K562 (cell line): Measurements from ENCODE around the gene ARSI. TPM values are rescaled to one million over a fixed set of nuclear protein-coding genes. Genes with fewer than 3 reads are reported as not detected.

Experiments
- ATAC-seq: fragments of 200-7000 bp; cut with Tn5 transposase; 3 replicates; pipeline ENCODE4 v1.9.1; 2020; ENCODE audit warnings: moderate library complexity
- BruUV-seq: library from RNA; stranded (reverse); fragments of 400-500 nt; replicated peaks from 2 replicates; lab custom pipeline; 2021; lab: Mats Ljungman, UMichigan
- CTCF ChIA-PET: fragments of 300-600 bp; formaldehyde crosslinking; extraction: SDS; loops from one replicate; lab custom pipeline; 2021; ENCODE audit warnings: low intra/inter-chr PET ratio; lab: Yijun Ruan, JAX
- POLR2A ChIA-PET: fragments of 300-600, 350-650 bp; sonication (Branson Sonifier 250); formaldehyde crosslinking; extraction: SDS; loops from one replicate; lab custom pipeline; 2021; ENCODE audit warnings: antibody characterized with exemption, inconsistent platforms; lab: Yijun Ruan, JAX
- DNase-seq, 4 experiments: peaks; one replicate each; pipeline versions ENCODE4 v3.0.0 to v3.0.0-alpha.2; 2011 to 2018; ENCODE audit warnings: low spot score in 3 of 4, mixed read lengths in 3 of 4; ENCODE audit errors: extremely low read depth in 1 of 4
- FAIRE-seq: peaks from 2 replicates; lab custom pipeline; 2011; peaks lifted over from hg19 to GRCh38; lab: Jason Lieb, UNC
- H2AFZ ChIP-seq: 2 replicates; pipeline ENCODE4 v1.6.0; 2011; ENCODE audit warnings: low read depth, low read length, control low read depth, inconsistent platforms
- H3K27ac ChIP-seq: fragments of 200-600 bp; 3 replicates; pipeline ENCODE4 v1.8.0; 2011; ENCODE audit warnings: low read depth, mild to moderate bottlenecking, control low read depth, inconsistent platforms, low read length, moderate library complexity, mixed read lengths; ENCODE audit errors: extremely low read depth
- H3K27me3 ChIP-seq, 2 experiments: fragments of 300-600 bp in 1 of 2; 2 replicates in 1 of 2; 3 replicates in 1 of 2; pipeline versions ENCODE4 v1.6.0 to v1.8.0; 2011; ENCODE audit warnings: inconsistent platforms in 2 of 2, low read length in 2 of 2, mild to moderate bottlenecking in 1 of 2, mixed read lengths in 1 of 2, moderate library complexity in 1 of 2; ENCODE audit not compliant: control insufficient read depth in 2 of 2, insufficient read depth in 2 of 2
- H3K36me3 ChIP-seq: fragments of 300-600 bp; 3 replicates; pipeline ENCODE4 v1.8.0; 2011; ENCODE audit warnings: mild to moderate bottlenecking, low read length, inconsistent platforms; ENCODE audit not compliant: control insufficient read depth, insufficient read depth
- H3K4me1 ChIP-seq, 2 experiments: fragments of 200-600 bp in 1 of 2; replicated peaks in 1 of 2; 2 replicates in 1 of 2; 3 replicates in 1 of 2; pipeline versions ENCODE4 v1.5.1 to v1.8.0; 2011; ENCODE audit warnings: inconsistent platforms in 2 of 2, low read length in 2 of 2, mild to moderate bottlenecking in 1 of 2, mixed read lengths in 1 of 2, moderate library complexity in 1 of 2; ENCODE audit not compliant: control insufficient read depth in 2 of 2, insufficient read depth in 2 of 2
- H3K4me2 ChIP-seq: 2 replicates; pipeline ENCODE4 v1.6.1; 2011; ENCODE audit warnings: low read length, control low read depth, inconsistent platforms, mixed read lengths; ENCODE audit not compliant: insufficient read depth
- H3K4me3 ChIP-seq: fragments of 200-600 bp; sonication (generic), shearing (Covaris generic); 2 replicates; pipeline ENCODE4 v1.5.1; 2016; ENCODE audit warnings: control low read depth, inconsistent platforms
- H3K79me2 ChIP-seq: fragments of 200-600 bp; 3 replicates; pipeline ENCODE4 v1.8.0; 2011; ENCODE audit warnings: low read length, inconsistent platforms; ENCODE audit not compliant: control insufficient read depth, insufficient read depth
- H3K9ac ChIP-seq, 2 experiments: 2 replicates each; pipeline versions ENCODE4 v1.6.0 to v1.6.1; 2011; ENCODE audit warnings: low read depth in 2 of 2, low read length in 2 of 2, control low read depth in 1 of 2, inconsistent platforms in 1 of 2, mild to moderate bottlenecking in 1 of 2, mixed read lengths in 1 of 2; ENCODE audit not compliant: insufficient read depth in 1 of 2
- H3K9me1 ChIP-seq: one replicate; pipeline ENCODE4 v1.6.0; 2011; ENCODE audit warnings: inconsistent platforms, mild to moderate bottlenecking, low read length, moderate library complexity; ENCODE audit not compliant: control insufficient read depth, insufficient read depth
- H3K9me3 ChIP-seq: replicated peaks from 2 replicates; pipeline ENCODE4 v1.5.1; 2011; ENCODE audit warnings: low read depth, low read length, inconsistent platforms; ENCODE audit not compliant: control insufficient read depth, insufficient read depth
- H4K20me1 ChIP-seq: replicated peaks from 2 replicates; pipeline ENCODE4 v1.6.1; 2011; ENCODE audit warnings: low read length, inconsistent platforms, mixed read lengths; ENCODE audit not compliant: control insufficient read depth, insufficient read depth
- ATF3 ChIP-seq, 2 experiments: fragments of 450-650 bp in 1 of 2; sonication (generic) in 1 of 2; formaldehyde crosslinking in 1 of 2; IDR thresholded peaks in 1 of 2; conservative IDR thresholded peaks in 1 of 2; 2 replicates each; pipeline versions ENCODE4 v1.6.1 to v1.8.1; 2016 to 2023; ENCODE audit warnings: mild to moderate bottlenecking in 2 of 2, moderate library complexity in 2 of 2, inconsistent platforms in 1 of 2, missing genetic modification reagents in 1 of 2
- COPS2 ChIP-seq: fragments of 450-650 bp; conservative IDR thresholded peaks from 2 replicates; pipeline ENCODE4 v1.6.1; 2016; ENCODE audit warnings: mild to moderate bottlenecking, moderate library complexity
- KDM4B ChIP-seq, 2 experiments: fragments of 450-650 bp in 1 of 2; sonication (generic) in 1 of 2; IDR thresholded peaks; 2 replicates each; pipeline ENCODE4 v1.6.1; 2016 to 2017; ENCODE audit warnings: borderline replicate concordance in 2 of 2, antibody characterized with exemption in 1 of 2, low read depth in 1 of 2, mild to moderate bottlenecking in 1 of 2
- KDM5B ChIP-seq: fragments of 200-600 bp; sonication (generic); IDR thresholded peaks from 2 replicates; pipeline ENCODE4 v1.6.1; 2012; ENCODE audit warnings: low read depth, mild to moderate bottlenecking, moderate library complexity, low read length, control low read depth, inconsistent platforms; ENCODE audit not compliant: insufficient replicate concordance
- NCOA1 ChIP-seq: fragments of 450-650 bp; IDR thresholded peaks from 2 replicates; pipeline ENCODE4 v1.6.1; 2016; ENCODE audit warnings: low read depth
- NCOA6 ChIP-seq: fragments of 450-650 bp; IDR thresholded peaks from 2 replicates; pipeline ENCODE4 v1.6.1; 2017; ENCODE audit warnings: mild to moderate bottlenecking
- RBFOX2 ChIP-seq: fragments of 200-400 bp; formaldehyde crosslinking; IDR thresholded peaks from 2 replicates; pipeline ENCODE4 v1.6.1; 2017; ENCODE audit warnings: low read depth, mild to moderate bottlenecking, low read length, moderate library complexity
- SNIP1 ChIP-seq: fragments of 450-650 bp; IDR thresholded peaks from 2 replicates; pipeline ENCODE4 v1.7.1; 2017; ENCODE audit warnings: low read depth, mild to moderate bottlenecking
- XRCC4 ChIP-seq: IDR thresholded peaks from one replicate; pipeline ENCODE4 v1.6.1; 2011; ENCODE audit not compliant: insufficient read depth, insufficient read length; ENCODE audit errors: extremely low read depth
- ZBTB11 ChIP-seq, 3 experiments: fragments of 200-800 bp in 1 of 3; fragments of 250-450 bp in 1 of 3; fragments of 450-650 bp in 1 of 3; sonication (Bioruptor Pico) in 1 of 3; sonication (Bioruptor generic) in 1 of 3; formaldehyde crosslinking in 1 of 3; IDR thresholded peaks; 2 replicates each; pipeline versions ENCODE4 v1.6.1 to v1.8.0; 2016 to 2022; ENCODE audit warnings: mild to moderate bottlenecking in 2 of 3, missing genetic modification characterization in 2 of 3, missing compliant biosample characterization in 1 of 3, moderate library complexity in 1 of 3
- ZEB2 ChIP-seq: fragments of 450-650 bp; IDR thresholded peaks from 2 replicates; pipeline ENCODE4 v1.6.1; 2016
- ZNF165 ChIP-seq: fragments of 250-450 bp; sonication (Bioruptor Pico); IDR thresholded peaks from 2 replicates; pipeline ENCODE4 v1.4.0; 2020; ENCODE audit warnings: borderline replicate concordance
- WGBS: fragments of 100-300 bp; shearing (Covaris generic); methylation state at CpG from one replicate; pipeline ENCODE4 v1.1.6; 2016; ENCODE audit warnings: low coverage, mixed read lengths; ENCODE audit not compliant: insufficient coverage; ENCODE audit errors: missing lambda C conversion rate; 5-methylcytosine and 5-hydroxymethylcytosine counted together
- in situ Hi-C: fragments of 300-500 bp; cut with MboI; formaldehyde crosslinking; loops from 4 replicates; pipeline ENCODE4 v1.15.0; 2018; ENCODE audit warnings: inconsistent platforms, mixed read lengths
- intact Hi-C: fragments of 100-400 bp; cut with micrococcal nuclease; formaldehyde crosslinking; loops from 2 replicates; pipeline ENCODE4 v1.14.2; 2022
- polyA plus RNA-seq, 8 experiments: library from polyadenylated mRNA; depleted of rRNA in 4 of 8; stranded (reverse) in 5 of 8; unstranded in 3 of 8; fragments of >200 nt; fragmentation: Nextera tagmentation in 2 of 8; fragmentation: Illumina TruSeq in 1 of 8; extraction: Ambion mirVana in 2 of 8; extraction: Trizol in 1 of 8; gene quantifications; 2 replicates each; pipeline versions ENCODE4 v1.2.1 to v1.2.3, GENCODE V29; 2011 to 2014; ENCODE audit warnings: inconsistent platforms in 1 of 8, missing spikeins in 1 of 8
- total RNA-seq, 7 experiments: library from RNA; depleted of rRNA in 6 of 7; stranded (reverse); fragments of >200 nt in 6 of 7; fragmentation: Illumina TruSeq in 2 of 7; extraction: Trizol in 2 of 7; gene quantifications; 2 replicates each; pipeline versions ENCODE4 v1.2.1 to v1.2.3, GENCODE V29; 2011 to 2021; ENCODE audit warnings: low replicate concordance in 1 of 7

ARSI gene
- total and polyA plus RNA-seq, 9 of the 15 experiments (the other 6 are each of a cell fraction or from before 2014, with no cell fraction given): 0.04 to 0.07 TPM; not detected in 7

GRCh38 chr5:150339841-150340240, 37.1 kb upstream of the ARSI start:
- Histone ChIP-seq H3K4me1 (no peaks in the 10 kb centered on the region), H3K9me1 (no peaks in the 10 kb centered on the region), H3K9me3 (no peaks in the 10 kb centered on the region), H3K79me2 (no peaks in the 10 kb centered on the region), H3K9ac (no peak overlapping the region), H3K4me2 (no peak overlapping the region), H3K36me3 (no peaks in the 10 kb centered on the region), H2AFZ (no peak overlapping the region), H4K20me1 (no peaks in the 10 kb centered on the region), H3K27me3 (peaks cover 11 to 30% of the 10 kb centered on the region in 2 experiments; a peak in 4 of 5 replicates), H3K27ac (no peak overlapping the region), H3K4me3 (no peak overlapping the region)
- ChIA-PET POLR2A (interaction anchor here (0.6 to 0.7 kb wide), 4 partner anchors 49 to 173 kb away, joined by 3 to 4 read pairs (median 3); partner anchors contain the start of gene CDX1), CTCF (no interaction called here)
- ATAC-seq (no peak), DNase-seq (no peak), FAIRE-seq (no peak)
- intact Hi-C loops: no loop called here
- WGBS: 8% methylated on average over 4 of the region's 4 CpGs
- TF ChIP-seq XRCC4: no peak
- no peak for TF ChIP-seq ZNF165 (CRISPR knock-in tag)
- TF ChIP-seq COPS2: no peak
- TF ChIP-seq NCOA6: no peak
- TF ChIP-seq KDM5B: no peak
- no peak for TF ChIP-seq ZEB2
- TF ChIP-seq RBFOX2: no peak
- in situ Hi-C loops: no loop called here
- no TSS peak for BruUV-seq

- Histone ChIP-seq H3K9ac (no peak overlapping the region), H4K20me1 (no peaks in the 10 kb centered on the region), H2AFZ (no peak overlapping the region), H3K27ac (no peak overlapping the region), H3K27me3 (peaks cover 7 to 26% of the 10 kb centered on the region in 2 experiments; a peak in 4 of 5 replicates), H3K4me2 (no peak overlapping the region), H3K79me2 (no peaks in the 10 kb centered on the region), H3K4me1 (no peaks in the 10 kb centered on the region), H3K9me1 (no peaks in the 10 kb centered on the region), H3K4me3 (no peak overlapping the region), H3K9me3 (no peaks in the 10 kb centered on the region), H3K36me3 (no peaks in the 10 kb centered on the region)
- ATAC-seq (no peak), DNase-seq (no peak), FAIRE-seq (no peak)
- BruUV-seq: no TSS peak
- CTCF ChIA-PET: no interaction called here
- intact Hi-C loops (no loop called here), in situ Hi-C loops (no loop called here)
- WGBS: 6% methylated on average over 5 of the region's 5 CpGs
- POLR2A ChIA-PET: interaction anchor here (0.6 to 0.7 kb wide), 2 partner anchors 147 to 173 kb away, joined by 3 read pairs; partner anchors contain the start of gene CDX1
- TF ChIP-seq NCOA1: no peak
- no peak for TF ChIP-seq KDM4B (IDR thresholded peaks at IDR 0.05; ENCODE audit: borderline replicate concordance in 2 of 2, low read depth in 1 of 2)
- TF ChIP-seq SNIP1: no peak
- no peak for TF ChIP-seq ATF3 (IDR thresholded peaks at IDR 0.05)
- TF ChIP-seq ATF3 (CRISPR knock-in tag; conservative IDR thresholded peaks at IDR 0.05): no peak
- TF ChIP-seq ZBTB11 (CRISPR knock-in tag; IDR thresholded peaks at IDR 0.05): no peak
Observed at GRCh38 chr5:150339165-150339564, 36.5 kb upstream of the ARSI start.
